MM.1S (cell line): ENCODE results near the gene BANK1.

ENCODE experiments used
- DNase-seq: peaks from one replicate; pipeline ENCODE4 v3.0.0-alpha.2; 2015
- H2AFZ ChIP-seq: fragments of 300-600 bp; sonication (generic); 2 replicates; pipeline ENCODE4 v1.6.0; 2016; ENCODE audit warnings: antibody characterized with exemption, low read length
- H3F3A ChIP-seq: fragments of 300-600 bp; sonication (generic); 2 replicates; pipeline ENCODE4 v1.6.1; 2016; ENCODE audit warnings: mild to moderate bottlenecking, antibody characterized with exemption, low read length, moderate library complexity, mixed read lengths; ENCODE audit not compliant: insufficient read depth
- H3K27ac ChIP-seq: fragments of 300-600 bp; sonication (generic); 2 replicates; pipeline ENCODE4 v1.5.1; 2016; ENCODE audit warnings: mild to moderate bottlenecking, low read length
- H3K27me3 ChIP-seq: fragments of 300-600 bp; sonication (generic); replicated peaks from 2 replicates; pipeline ENCODE4 v1.6.0; 2016; ENCODE audit warnings: low read length; ENCODE audit not compliant: insufficient read depth
- H3K36me3 ChIP-seq: fragments of 300-600 bp; sonication (generic); replicated peaks from 2 replicates; pipeline ENCODE4 v1.6.1; 2016; ENCODE audit warnings: mild to moderate bottlenecking, low read length, mixed read lengths; ENCODE audit not compliant: insufficient read depth
- H3K4me1 ChIP-seq: fragments of 300-600 bp; sonication (generic); 2 replicates; pipeline ENCODE4 v1.6.1; 2016; ENCODE audit warnings: low read length, mixed read lengths
- H3K4me2 ChIP-seq: fragments of 300-600 bp; sonication (generic); 2 replicates; pipeline ENCODE4 v1.6.0; 2016; ENCODE audit warnings: low read depth, low read length
- H3K4me3 ChIP-seq: fragments of 300-600 bp; sonication (generic); 2 replicates; pipeline ENCODE4 v1.5.1; 2016; ENCODE audit warnings: low read length, mixed read lengths
- H3K79me2 ChIP-seq: fragments of 300-600 bp; sonication (generic); 2 replicates; pipeline ENCODE4 v1.6.1; 2016; ENCODE audit warnings: mixed run types, low read length, mixed read lengths
- H3K9ac ChIP-seq: fragments of 300-600 bp; sonication (generic); 2 replicates; pipeline ENCODE4 v1.6.1; 2016; ENCODE audit warnings: low read length, mixed read lengths
- H3K9me2 ChIP-seq: fragments of 300-600 bp; sonication (generic); replicated peaks from 2 replicates; pipeline ENCODE4 v1.6.1; 2016; ENCODE audit warnings: mild to moderate bottlenecking, low read length, mixed read lengths; ENCODE audit not compliant: insufficient read depth
- H3K9me3 ChIP-seq: fragments of 300-600 bp; sonication (generic); replicated peaks from 2 replicates; pipeline ENCODE4 v1.6.1; 2016; ENCODE audit warnings: mild to moderate bottlenecking, low read length, mixed read lengths; ENCODE audit not compliant: insufficient read depth
- H4K20me1 ChIP-seq: fragments of 300-600 bp; sonication (generic); 2 replicates; pipeline ENCODE4 v1.6.1; 2016; ENCODE audit warnings: mild to moderate bottlenecking, low read length, moderate library complexity, mixed read lengths; ENCODE audit not compliant: insufficient read depth
- EZH2 ChIP-seq: fragments of 300-600 bp; sonication (generic); optimal IDR thresholded peaks from 2 replicates; pipeline ENCODE3; 2017; ENCODE audit warnings: low read depth, mild to moderate bottlenecking, antibody characterized with exemption, low read length, mixed read lengths
- EZH2phosphoT487 ChIP-seq: fragments of 300-600 bp; sonication (generic); IDR thresholded peaks from 2 replicates; pipeline ENCODE4 v1.6.1; 2018; ENCODE audit warnings: antibody characterized with exemption, low read length
- TF ChIP-seq, protein P1 (sequence below): fragments of 300-600 bp; sonication (generic); IDR thresholded peaks from 2 replicates; pipeline ENCODE4 v1.5.1; 2016; ENCODE audit warnings: antibody characterized with exemption, low read length, mixed read lengths

BANK1 gene

GRCh38 chr4:101970547-101971155, 180.1 kb downstream of the BANK1 start:
- Histone ChIP-seq H3K4me3 (no peak overlapping the region), H3K27ac (no peak overlapping the region), H3K27me3 (no peaks in the 10 kb centered on the region), H4K20me1 (no peaks in the 10 kb centered on the region), H2AFZ (no peak overlapping the region), H3K36me3 (no peaks in the 10 kb centered on the region), H3K4me2 (no peak overlapping the region), H3K4me1 (peaks cover 6% of the 10 kb centered on the region; the same call in 1 of the 2 replicates), H3K9me3 (no peaks in the 10 kb centered on the region), H3K79me2 (no peaks in the 10 kb centered on the region), H3F3A (no peaks in the 10 kb centered on the region), H3K9me2 (no peaks in the 10 kb centered on the region), H3K9ac (no peak overlapping the region)
- DNase-seq: no peak
- TF ChIP-seq, protein P1, sequence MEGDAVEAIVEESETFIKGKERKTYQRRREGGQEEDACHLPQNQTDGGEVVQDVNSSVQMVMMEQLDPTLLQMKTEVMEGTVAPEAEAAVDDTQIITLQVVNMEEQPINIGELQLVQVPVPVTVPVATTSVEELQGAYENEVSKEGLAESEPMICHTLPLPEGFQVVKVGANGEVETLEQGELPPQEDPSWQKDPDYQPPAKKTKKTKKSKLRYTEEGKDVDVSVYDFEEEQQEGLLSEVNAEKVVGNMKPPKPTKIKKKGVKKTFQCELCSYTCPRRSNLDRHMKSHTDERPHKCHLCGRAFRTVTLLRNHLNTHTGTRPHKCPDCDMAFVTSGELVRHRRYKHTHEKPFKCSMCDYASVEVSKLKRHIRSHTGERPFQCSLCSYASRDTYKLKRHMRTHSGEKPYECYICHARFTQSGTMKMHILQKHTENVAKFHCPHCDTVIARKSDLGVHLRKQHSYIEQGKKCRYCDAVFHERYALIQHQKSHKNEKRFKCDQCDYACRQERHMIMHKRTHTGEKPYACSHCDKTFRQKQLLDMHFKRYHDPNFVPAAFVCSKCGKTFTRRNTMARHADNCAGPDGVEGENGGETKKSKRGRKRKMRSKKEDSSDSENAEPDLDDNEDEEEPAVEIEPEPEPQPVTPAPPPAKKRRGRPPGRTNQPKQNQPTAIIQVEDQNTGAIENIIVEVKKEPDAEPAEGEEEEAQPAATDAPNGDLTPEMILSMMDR: no peak
- TF ChIP-seq EZH2phosphoT487 (no peak), EZH2 (no peak)

- H3K9me3 ChIP-seq: no peaks in the 10 kb centered on the region
- no peak overlapping the region for H3K27ac ChIP-seq
- TF ChIP-seq, protein P1: no peak
- TF ChIP-seq EZH2phosphoT487: no peak
- no peak for TF ChIP-seq EZH2
- no peaks in the 10 kb centered on the region for H4K20me1 ChIP-seq
- no peak overlapping the region for H2AFZ ChIP-seq
- H3F3A ChIP-seq: no peaks in the 10 kb centered on the region
- no peak overlapping the region for H3K4me2 ChIP-seq
- H3K79me2 ChIP-seq: no peaks in the 10 kb centered on the region
- no peak overlapping the region for H3K9ac ChIP-seq
- H3K9me2 ChIP-seq: no peaks in the 10 kb centered on the region
- no peaks in the 10 kb centered on the region for H3K27me3 ChIP-seq
- DNase-seq: peak; percentile 26
- peaks cover 6% of the 10 kb centered on the region; the same call in 1 of the 2 replicates for H3K4me1 ChIP-seq
- no peak overlapping the region for H3K4me3 ChIP-seq
- H3K36me3 ChIP-seq: no peaks in the 10 kb centered on the region
These were observed 182.3 kb downstream of the BANK1 start for GRCh38 chr4:101972791-101973190.

DNA sequence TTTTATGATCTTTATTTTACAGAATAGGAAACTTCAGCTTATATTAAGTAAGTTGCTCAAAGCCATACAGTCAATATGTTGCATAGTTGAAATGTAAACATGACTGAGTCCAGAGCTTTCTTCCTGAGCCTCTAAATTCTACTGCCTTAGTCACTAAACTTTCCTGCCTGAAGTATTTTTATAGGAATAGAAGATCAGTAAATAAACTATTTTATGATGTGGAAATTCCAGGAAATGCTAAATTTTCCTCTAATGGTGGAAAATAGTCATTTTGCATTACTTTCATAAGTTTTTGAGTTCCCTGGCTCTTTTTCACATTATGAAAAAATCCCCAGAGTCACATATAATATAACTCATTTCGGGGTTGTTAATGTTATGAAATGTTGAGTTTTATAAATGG, 182.8 kb downstream of the BANK1 start:
- Histone ChIP-seq H3K4me2 (no peak overlapping the region), H3K79me2 (no peaks in the 10 kb centered on the region), H3K27ac (no peak overlapping the region), H3K9ac (no peak overlapping the region), H3K9me2 (no peaks in the 10 kb centered on the region), H3K9me3 (no peaks in the 10 kb centered on the region), H3K27me3 (no peaks in the 10 kb centered on the region), H3K4me1 (peaks cover 6% of the 10 kb centered on the region; the same call in 1 of the 2 replicates), H3K36me3 (no peaks in the 10 kb centered on the region), H2AFZ (no peak overlapping the region), H3K4me3 (no peak overlapping the region), H3F3A (no peaks in the 10 kb centered on the region), H4K20me1 (no peaks in the 10 kb centered on the region)
- TF ChIP-seq EZH2phosphoT487 (no peak), EZH2 (no peak)
- TF ChIP-seq, protein P1: no peak
- no peak for DNase-seq
